Stimulated activated CD8-positive, alpha-beta memory T cell treated with anti-CD3 and anti-CD28 coated beads, Interleukin-2, amount 100 ng/mL, for 48 hours (primary cell): ENCODE measurements around the gene COL18A1.

ENCODE experiments used
- DNase-seq, 2 donors: peaks; one replicate each; pipeline ENCODE4 v3.0.0-alpha.2; 2020; ENCODE audit warnings: low read depth in 2 of 2

COL18A1 gene

DNA sequence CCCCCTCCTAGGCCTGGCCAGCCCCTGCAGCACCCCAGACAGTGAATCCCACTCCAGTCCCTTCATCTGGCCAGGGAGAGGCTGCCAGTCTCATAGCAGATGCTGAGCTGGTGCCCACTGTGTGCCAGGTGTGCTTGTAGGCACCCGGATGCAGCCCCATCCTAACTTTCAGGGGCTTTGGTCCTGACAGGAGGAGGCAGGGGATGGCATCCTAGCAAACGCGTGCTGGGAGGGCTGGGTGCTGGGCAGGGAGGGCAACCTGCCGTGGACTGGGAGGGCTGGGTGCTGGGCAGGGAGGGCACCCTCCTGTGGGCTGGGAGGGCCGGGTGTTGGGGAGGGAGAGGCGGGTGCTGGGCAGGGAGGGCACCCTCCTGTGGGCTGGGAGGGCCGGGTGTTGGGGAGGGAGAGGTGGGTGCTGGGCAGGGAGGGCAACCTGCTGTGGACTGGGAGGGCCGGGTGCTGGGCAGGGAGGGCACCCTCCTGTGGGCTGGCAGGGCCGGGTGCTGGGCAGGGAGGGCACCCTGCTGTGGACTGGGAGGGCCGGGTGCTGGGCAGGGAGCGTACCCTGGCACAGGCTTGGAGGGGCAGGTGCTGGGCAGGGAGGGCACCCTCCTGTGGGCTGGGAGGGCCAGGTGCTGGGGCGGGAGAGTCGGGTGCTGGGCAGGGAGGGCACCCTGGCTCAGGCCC lies 102.0 kb downstream of the COL18A1 start:
- no peak for DNase-seq

DNA sequence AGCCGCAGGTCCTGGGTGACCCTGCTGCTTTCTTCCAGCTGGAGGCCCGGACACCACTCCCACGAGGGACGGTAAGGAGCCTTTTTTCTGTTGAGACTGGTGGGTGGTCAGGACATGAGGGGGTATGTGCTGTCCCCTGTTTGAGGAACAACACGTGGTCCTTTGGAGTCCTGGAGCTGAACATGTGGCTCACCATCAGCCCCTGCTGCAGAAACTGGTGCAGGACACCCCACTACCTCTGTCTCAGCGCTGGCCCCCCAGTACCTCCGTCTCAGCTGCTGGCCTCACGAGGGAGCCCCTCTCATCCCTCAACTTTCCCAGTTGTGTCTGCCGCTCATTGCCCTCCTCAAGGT lies 102.5 kb downstream of the COL18A1 start:
- no peak for DNase-seq

DNA sequence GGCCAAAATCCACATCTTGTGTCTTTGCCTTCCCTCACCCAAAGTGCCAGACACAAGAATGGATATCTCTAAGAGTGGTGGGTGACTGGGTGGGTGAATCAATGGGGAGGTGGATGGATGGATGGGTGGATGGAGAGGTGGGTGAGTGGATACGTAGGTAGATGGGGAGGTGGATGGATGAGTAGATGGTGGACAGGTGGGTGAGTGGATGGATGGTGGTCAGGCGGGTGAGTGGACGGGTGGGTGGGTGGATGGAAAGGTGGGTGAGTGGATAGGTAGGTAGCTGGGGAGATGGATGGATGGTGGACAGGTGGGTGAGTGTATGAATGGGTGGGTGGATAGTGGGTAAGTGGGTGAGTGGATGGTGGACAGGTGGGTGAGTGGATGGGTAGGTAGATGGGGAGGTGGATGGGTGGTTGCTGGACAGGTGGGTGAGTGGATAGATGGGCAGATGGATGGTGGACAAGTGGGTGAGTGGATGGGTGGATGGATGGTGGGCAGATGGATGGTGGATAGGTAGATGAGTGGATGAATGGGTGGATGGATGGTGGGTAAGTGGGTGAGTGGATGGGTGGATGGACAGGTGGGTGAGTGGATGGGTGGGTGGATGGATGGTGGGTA lies 103.0 kb downstream of the COL18A1 start:
- no peak for DNase-seq

DNA sequence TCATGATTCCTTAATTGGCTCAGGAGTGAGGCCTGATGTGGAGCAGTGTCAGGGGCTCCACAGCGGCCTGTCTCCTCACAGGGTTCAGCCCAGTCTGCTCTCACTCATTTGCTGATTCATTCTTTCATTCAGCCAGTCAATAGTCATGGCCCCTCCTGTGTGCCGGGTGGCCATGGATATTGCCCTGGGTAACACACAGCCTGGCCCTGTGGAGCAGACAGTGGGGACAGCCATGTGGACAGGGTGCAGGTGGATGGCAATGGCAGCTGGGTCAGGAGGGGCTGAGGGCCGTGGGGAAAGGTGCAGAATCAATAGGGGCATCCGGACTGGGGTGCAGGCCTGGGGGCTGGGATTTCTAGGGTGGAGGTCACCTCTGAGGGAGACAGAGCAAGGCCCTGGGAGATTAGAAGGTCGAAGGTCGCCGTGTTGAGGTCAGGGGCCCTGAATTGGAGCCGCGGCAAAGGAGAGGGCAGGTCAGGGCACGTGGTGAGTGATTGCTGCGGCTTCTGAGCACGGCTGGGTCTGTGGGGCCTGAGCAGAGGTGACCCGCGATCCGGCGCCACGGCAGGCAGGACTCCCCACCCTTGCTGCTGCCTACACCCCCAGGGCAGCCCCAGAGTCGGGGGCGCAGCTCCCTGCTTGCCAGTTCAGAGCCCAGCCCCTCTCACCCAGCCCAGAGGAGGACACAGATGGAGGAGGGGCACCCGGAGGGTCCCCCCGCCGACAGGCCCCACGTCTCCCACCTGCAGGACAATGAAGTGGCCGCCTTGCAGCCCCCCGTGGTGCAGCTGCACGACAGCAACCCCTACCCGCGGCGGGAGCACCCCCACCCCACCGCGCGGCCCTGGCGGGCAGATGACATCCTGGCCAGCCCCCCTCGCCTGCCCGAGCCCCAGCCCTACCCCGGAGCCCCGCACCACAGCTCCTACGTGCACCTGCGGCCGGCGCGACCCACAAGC lies 103.9 kb downstream of the COL18A1 start:
- DNase-seq: no peak

DNA sequence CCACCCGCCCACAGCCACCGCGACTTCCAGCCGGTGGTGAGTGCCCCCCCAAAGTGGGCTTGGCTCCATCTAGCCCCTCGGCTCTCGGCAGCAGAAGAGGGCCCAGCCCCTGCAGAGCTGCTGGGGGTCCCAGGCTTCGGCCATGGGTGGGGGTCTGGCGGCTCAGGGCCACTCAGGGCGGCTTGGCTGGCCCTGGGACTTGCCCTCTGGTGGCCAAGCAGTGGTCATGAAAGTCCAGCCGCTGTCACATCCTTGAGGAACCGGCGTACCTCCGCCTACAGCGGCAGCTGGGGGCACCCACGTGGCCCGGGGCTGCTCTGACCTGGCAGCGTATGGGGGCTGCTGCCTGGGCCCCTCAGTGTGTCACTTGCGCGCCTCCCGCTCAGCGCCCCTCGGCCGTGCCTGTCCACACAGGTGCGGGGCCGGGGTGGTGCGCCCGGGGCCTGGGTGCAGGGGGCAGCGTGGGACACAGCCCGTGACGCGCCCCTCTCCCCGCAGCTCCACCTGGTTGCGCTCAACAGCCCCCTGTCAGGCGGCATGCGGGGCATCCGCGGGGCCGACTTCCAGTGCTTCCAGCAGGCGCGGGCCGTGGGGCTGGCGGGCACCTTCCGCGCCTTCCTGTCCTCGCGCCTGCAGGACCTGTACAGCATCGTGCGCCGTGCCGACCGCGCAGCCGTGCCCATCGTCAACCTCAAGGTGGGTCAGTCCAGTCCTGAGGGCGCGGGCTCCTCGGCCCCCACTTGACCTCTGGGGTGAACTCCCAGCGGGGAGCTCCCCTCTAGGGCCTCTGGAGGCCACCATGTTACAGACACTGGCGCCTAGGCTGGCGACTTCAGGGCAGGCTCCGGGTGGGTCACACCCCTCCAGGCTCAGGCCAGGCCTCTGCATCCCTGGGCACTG lies 104.9 kb downstream of the COL18A1 start:
- no peak for DNase-seq

DNA sequence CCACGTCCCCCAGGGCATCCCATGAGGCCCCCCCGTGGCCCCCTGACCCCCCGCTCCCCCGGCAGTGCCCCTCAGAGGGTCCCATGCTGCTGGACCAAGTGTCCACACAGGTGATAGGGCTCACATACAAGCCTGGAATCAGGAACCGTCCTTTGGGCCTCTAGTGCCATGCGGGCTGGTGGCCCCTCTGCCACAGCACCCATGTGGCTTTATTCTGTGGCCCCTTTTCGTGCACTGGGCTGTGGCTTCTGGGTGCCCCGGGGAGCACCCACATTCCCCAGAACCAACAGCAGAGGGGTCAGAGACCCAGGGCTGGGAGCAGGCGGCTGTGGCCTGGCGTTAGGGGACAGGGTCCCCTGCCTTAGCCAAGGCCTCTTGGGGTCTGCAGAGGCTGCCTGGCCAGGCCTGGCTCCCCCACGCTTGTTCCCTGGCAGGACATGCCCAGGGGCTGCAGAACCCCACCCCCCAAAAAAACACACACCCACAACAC lies 105.5 kb downstream of the COL18A1 start:
- DNase-seq: no peak

DNA sequence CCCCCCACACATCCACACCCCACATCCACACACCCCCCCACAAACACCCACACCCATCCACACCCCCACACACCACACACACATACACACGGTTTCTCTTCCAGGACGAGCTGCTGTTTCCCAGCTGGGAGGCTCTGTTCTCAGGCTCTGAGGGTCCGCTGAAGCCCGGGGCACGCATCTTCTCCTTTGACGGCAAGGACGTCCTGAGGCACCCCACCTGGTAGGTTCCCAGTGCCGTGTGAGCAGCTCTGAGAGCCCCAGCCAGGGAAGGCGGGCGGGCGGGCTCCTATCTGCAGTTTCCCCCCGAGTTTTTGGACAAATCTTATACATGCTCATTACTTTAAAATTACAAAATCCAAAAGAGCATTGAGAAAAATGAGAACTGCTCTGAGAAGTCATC lies 106.0 kb downstream of the COL18A1 start:
- no peak for DNase-seq

DNA sequence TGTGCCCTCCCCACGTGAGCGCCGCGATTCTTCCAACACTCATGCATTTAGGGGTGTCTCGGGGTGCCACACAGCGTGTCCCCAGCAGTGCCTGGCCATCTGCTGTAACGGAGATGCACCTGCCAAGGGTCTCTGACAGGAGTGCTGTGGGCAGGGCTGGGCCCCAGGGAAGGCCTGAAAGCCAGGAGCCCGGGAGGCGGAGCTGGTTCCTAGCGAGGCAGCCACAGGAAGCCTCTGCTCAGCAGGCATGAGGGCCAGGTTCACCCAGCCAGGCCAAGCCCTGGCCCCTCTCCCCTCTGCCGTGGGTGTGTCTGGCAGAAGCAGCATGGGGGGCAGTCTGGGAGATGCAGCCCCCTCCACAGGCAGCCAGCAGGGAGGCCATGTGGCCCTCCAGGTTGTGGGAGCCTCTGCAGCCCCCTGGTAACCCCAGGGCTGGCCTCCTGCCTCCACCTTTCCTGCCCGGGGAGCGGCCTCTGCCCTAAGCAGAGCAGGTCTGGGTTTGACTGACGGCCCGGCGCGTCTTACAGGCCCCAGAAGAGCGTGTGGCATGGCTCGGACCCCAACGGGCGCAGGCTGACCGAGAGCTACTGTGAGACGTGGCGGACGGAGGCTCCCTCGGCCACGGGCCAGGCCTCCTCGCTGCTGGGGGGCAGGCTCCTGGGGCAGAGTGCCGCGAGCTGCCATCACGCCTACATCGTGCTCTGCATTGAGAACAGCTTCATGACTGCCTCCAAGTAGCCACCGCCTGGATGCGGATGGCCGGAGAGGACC lies 106.9 kb downstream of the COL18A1 start:
- DNase-seq: no peak

DNA sequence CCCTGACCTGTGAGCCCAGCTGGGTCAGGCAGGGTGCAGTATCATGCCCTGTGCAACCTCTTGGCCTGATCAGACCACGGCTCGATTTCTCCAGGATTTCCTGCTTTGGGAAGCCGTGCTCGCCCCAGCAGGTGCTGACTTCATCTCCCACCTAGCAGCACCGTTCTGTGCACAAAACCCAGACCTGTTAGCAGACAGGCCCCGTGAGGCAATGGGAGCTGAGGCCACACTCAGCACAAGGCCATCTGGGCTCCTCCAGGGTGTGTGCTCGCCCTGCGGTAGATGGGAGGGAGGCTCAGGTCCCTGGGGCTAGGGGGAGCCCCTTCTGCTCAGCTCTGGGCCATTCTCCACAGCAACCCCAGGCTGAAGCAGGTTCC lies 107.6 kb downstream of the COL18A1 start:
- no peak for DNase-seq

DNA sequence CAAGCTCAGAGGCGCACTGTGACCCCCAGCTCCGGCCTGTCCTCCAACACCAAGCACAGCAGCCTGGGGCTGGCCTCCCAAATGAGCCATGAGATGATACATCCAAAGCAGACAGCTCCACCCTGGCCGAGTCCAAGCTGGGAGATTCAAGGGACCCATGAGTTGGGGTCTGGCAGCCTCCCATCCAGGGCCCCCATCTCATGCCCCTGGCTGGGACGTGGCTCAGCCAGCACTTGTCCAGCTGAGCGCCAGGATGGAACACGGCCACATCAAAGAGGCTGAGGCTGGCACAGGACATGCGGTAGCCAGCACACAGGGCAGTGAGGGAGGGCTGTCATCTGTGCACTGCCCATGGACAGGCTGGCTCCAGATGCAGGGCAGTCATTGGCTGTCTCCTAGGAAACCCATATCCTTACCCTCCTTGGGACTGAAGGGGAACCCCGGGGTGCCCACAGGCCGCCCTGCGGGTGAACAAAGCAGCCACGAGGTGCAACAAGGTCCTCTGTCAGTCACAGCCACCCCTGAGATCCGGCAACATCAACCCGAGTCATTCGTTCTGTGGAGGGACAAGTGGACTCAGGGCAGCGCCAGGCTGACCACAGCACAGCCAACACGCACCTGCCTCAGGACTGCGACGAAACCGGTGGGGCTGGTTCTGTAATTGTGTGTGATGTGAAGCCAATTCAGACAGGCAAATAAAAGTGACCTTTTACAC lies 108.2 kb downstream of the COL18A1 start:
- DNase-seq: no peak

DNA sequence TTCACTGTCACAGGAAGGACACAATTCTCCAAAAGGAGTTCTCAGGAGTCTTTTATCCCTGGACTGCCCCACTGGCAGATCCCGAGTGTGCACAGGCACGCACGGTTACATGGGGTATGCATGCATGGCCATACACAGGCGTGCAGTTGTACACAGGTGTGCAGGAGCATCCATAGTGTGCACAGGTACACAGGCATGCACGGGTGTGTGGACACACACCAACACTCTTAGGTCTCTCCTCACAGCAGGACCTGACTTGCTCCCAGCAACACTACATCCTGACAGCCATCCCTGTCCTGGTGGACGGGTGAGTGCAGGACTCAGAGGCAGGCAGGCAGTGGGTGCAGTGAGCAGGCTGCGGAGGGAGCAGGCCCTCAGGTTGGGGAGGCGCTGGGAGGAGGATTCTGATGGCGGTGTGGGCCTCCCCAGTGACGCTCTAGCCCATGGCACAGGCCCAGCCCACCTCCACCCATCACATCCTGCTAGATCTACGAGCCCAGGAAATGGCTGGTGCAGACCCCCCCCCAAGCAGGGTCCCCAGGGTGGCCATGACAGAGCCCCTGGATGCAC lies 108.9 kb downstream of the COL18A1 start:
- no peak for DNase-seq

DNA sequence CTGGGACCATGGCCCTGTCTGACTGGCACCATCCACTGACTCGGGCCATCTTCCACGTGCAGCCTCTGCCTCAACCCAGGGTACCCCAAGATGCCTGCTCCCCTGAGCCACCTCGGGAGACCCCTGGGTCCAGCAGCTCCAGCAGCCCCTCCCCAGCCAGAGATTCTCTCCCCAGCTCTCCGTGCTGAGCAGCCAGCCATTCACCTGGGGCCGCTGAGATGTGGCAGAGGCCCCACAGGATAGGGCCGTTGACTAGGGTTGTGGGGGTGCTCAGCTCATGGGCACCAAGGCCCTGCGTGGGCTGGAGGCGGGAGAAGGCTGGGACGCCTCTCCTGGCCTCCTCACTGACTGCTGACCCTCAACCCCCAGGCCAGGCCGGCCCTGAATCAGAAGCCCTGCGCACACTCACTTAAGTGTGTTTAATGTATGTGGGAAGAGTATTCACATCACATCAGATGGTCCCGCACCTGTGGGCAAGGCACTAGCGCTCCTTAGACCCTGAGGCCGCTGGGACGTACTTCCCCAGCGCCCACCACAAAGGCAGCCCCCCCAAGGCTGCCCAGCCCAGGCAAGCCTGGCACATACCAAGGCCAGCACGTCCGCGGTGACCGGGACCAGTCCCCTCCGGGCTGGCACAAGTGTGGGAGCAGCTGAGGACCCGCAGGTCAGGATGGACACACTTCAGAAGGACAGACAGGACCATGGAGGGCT lies 109.5 kb downstream of the COL18A1 start:
- no peak for DNase-seq

DNA sequence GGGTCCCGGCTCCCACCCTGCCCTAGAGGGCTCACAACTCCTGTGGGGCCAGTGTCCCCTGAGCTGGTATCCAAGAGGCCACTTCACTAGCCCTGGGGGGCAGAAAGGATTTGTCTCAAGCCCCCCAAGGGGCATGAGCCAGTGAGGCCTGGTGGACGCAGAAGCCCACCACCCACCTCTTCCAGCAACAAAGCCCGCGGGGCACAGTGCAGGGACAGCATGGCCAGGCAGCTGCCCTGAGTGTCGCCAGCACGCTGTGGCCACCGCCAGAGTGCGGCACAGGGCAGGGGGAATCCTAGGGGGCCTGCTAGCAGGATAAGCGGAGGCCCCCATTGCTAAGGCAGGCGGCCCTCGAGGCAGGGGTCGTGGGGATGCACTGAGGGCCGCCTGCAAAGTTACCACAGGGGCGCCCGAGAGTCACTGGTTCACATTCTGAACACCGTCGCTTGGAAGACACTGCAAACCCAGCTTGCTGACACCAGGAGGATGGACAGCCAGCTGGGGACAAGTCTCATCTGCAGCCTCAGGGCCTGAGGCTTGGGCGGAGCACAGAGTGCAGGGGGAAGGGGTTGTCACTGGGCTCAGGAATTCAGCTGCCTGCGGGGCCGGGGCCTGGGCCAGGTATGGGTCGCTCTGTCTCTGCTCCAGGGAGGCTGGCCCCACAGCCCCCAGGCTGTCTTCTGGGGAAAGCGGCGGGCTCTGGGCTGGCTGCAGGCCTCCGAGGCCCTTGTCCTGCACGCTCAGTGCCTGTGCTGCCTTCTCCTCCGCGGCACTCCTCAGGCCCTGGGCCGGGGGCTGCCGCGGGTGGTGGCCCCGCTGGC lies 110.5 kb downstream of the COL18A1 start:
- no peak for DNase-seq

DNA sequence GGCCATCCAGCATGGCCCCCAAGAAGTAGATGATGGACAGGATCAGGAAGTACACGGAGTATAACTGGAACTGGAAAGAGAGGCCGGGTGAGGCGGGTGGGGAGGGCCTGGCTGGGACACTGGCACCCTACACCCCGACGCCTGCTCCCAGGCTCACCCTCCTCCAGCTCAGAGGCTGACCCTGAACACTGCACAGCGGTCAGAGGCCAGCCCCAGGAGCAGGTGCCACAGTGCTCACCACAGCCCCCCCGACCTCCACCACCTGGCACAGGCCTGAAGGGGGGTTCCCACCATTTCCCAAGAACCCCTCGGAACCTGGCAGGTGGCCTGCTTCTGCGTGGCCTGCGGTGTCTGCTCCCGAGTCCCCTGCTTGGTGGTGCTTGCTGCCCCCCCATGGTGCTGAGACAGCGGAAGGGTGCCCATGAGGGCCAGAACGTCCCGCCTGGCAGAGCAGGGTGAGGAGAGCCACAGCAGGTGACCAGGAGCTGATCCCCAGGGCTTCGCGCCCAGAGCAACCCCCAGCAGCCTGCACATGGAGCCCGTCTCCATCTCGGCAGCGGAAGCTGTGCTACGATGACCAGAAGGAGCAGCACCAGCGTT lies 111.2 kb downstream of the COL18A1 start:
- DNase-seq: no peak

DNA sequence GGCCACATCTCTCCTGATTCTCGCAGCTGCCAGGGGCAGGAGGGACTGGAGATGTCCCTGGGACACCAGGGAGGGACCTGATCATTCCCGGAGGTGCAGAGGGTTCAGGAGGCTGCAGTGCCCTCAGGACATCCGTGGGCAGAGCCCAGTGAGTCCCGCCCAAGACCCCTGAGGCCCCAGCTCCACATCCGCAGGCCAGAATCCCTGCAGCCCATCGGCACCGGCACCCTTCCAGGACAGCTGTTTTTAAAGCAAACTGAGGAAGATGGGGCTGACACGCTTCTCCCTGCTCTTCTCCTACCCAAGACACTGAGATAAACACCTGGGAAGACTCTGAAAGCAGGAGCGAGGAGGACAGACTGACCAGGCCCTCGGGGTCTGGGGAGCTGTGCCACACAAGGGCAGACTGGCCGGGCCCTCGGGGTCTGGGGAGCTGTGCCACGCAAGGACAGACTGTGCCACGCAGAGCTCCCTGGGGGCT lies 111.7 kb downstream of the COL18A1 start:
- no peak for DNase-seq

DNA sequence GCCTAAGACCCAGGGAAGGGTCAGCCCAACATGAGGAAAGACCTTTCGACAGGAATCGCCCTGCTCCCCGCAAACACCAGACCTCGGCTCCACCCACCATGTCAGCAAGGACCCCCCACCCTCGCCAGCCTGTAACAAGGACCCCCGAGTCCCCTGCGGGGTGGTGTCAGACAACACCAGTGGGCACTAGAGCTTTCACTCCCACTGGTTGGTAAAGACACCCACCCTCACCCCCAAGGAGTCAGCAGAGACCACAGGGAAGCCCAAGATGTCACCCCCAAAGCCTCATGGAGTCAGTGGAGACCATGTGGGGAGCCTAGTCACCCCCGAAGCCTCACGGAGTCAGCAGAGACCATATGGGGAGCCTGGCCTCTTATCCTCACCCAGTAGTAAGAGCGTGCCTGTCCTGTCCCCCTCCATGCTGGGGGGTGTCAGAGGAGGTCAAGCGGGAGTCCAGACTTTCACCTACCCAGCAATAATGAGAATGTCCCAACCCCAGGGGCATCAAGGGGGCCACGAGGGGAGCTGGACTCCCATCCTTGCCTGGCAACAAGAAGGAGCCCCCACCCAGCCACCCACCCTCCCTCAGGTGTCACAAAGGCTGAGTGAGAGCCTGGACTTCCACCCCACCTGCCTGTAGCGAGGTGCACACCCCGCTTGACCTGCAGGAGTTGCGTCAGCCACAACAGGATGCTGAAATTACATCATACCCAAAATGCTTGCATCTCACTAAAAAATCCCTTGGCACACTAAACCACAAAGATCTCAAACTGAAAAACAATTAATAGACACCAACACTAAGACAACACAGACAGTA lies 112.5 kb downstream of the COL18A1 start:
- DNase-seq: no peak

DNA sequence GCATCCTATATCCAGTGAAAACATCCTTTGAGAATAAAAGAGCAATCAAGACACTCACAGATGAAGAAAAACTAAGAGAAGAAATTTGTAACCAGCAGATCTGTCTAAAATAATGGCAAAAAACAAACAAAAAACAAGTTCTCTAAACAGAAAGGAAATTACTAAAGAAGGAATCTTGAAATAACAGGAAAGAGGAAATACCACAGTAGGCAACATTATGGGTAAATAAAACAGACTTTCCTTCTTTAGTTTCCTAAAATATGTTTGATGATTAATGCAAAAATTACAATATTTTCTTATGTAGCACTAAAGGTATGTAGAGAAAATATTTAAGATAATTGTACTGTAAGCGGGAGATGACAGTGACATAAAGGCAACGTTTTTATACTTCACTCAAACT lies 113.8 kb downstream of the COL18A1 start:
- no peak for DNase-seq
